HK-2 (cell line): ENCODE results near the gene PTGIS.

ENCODE experiments used
- DNase-seq: peaks from one replicate; pipeline ENCODE4 v3.0.0-alpha.2; 2018; ENCODE audit not compliant: unreplicated experiment

PTGIS gene

DNA sequence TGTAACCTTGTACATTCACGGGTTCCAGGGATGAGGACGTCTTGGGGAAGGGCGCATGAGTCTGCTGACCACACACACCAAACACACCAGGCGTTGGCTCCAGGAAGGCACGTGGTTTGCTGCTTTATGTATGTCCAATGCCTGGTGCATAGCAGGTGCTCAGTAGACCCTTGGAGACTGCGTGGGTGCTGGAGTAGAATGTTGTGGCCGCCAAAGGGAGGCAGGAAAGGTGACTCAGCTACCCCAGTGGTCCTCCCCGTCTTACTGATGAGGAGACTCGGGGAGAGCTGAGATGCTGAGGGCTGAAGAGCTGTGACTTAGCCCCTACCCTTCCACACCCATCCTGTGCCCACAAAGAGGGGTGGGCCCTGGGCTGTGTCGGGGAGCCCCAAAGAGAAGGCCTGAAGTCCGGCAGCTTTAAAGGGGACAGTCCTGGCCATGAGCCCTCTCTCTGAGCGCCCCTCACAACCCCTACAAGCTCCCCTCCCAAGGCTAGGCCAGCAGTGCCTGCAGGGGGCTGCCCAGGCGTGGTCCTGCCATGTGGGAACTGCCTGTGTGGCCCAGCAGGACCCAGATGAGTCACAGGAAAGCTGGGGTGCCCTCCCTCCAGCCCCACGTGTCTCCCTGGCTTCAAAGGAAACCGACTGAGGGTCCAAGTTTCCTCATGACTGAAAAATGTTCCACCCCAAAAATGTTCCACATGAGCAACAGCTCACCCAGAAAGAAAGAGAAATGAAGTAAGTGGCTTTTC is 28.0 kb upstream of the PTGIS start:
- DNase-seq, result peak; percentile 65

DNA sequence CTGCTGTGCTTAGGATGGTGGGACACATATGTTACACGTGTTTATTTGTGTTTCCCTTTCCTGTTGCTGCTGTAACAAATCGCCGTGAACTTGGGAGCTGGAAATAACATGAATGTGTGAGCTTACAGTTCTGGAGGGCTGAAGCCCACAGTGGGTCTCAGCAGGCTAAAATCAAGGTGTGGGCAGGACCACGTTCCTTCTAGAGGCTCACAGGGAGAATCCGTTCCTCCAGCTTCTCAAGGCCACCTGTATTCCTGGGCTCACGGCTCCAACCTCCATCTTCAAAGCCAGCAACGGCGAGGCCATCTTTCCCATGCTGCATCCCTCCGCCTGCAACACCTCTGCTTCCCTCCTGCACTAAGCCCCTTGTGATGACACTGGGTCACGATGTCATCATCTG is 27.4 kb upstream of the PTGIS start:
- DNase-seq, result no peak

DNA sequence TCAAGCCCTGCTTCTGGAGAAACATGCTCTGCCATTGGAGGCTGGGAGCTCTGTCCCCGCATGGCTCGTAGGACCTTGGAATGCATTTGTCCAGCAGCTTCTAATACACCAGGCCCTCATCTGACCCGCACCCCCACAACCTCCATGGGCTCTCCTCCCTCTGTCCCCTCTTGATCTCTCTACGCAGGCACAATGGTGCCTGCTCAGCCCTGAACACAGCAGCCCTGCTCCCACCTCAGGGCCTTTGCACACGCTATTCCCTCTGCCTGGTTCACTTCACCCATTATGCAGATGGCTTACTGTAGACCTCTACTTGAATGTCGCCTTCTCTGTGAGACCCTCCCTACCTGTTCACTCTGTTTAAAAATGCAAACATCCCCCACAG is 27.0 kb upstream of the PTGIS start:
- no peak for DNase-seq

DNA sequence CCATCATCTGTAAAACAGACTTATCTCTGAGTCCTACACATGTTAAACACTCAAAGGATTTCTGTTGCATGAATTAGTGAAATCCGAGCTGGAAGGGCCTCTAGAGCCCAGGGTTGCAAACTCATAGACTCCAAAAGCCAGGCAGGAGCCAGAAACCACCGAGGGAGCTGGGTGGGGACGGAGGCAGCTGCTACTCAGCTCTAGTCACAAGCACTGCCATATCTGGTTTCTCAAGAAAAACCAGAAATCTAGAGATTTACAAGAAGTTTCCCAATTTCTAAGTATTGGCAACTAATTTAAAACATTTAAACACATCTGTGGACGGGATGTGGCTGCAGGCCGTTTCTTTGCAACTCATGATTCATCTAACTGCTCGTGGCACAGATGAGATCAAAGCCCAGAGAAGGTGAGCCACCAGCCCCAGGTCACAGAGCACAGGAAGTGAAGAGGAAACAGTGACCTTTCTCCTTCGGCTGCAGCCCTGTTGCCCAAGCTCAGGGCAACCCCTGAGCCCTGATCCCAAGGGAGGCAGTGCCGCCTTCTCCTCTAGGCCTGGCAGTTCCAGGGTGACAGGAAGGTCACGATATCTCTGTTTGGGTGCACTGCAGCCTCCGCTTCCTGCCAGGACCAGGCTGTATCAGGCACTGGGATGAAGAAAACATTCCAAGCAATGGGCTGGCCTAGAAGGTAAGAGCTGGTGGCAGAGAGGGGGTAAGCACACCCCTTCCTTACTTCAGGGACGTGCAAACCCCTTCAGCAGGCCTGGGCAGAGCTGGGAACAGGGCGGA is 26.4 kb upstream of the PTGIS start:
- no peak for DNase-seq

DNA sequence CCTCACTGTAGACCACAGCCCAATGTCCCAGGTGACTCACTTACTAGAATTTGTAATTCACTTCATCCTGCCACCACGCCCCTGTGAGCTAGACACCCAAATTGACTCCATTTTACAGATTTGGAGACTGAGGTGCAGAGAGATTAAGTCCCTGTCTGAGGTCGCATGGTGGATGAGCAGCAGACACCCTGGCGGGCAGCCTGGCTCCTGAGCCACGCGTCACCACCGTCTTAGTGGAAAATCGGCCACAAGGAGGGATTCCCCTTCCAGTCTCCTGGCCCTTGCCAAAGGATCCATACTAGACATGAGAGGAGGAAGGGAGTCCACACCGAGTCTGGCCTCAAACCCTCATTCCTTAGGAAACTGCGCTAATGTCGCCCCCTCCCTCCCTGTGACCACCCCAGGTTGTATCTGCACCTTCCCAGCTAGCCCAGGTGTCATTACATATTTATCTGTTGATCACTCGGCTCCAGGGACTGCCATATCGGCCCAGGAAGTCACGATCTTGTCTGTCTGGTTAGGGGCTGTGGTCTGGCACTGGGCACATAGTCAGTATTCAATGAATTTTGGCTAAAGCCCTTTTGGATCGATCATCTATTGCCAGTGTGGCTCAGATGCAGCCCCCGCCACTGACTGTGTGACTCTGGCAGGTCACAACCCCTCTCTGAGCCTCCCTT is 25.7 kb upstream of the PTGIS start:
- no peak for DNase-seq

DNA sequence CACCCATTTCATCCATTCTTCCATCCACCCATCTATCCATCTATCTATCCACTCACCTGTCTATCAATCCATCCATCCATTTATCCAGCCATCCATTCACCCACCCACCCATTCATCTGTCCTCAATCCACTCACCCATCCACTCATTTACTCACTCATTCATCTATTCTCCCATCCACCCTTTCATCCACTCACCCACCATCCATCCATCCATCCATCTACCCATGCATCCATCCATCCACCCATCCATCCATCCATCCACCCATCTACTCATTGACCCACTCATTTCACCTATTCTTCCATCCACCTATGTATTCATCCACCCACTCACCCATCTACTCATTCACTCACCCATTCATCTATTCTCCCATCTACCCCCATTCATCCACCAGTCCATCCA is 24.2 kb upstream of the PTGIS start:
- DNase-seq, result no peak

DNA sequence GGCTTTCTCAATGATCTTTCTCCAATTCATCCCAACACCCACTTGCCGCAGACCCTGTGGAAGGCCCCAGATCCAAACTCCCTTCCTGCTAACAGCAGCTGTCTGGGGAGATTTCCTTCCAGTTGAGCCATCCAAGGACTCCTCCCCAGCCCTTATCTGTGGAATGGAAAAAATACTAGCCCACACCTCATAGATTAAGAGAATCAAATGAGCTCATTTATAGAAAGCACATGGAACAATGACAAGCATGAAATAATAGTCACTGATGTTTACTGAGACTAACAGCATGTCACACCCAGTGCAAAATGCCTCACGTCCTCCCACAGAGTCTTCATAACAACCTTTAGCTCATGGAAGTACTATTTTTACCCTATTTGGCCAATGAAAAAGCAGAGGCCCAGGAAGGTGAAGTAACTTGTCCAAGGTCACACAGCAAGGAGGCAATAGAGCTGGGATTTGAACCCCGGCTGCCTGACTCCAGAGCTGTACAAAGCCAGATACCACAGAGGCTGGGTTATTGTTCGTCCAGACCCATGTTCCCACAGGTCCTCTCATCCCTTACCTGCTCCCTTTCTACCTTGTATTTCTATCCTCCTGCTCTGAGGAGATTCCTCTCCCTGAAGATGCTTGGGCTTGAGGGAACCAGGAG is 23.4 kb upstream of the PTGIS start:
- DNase-seq, result no peak

DNA sequence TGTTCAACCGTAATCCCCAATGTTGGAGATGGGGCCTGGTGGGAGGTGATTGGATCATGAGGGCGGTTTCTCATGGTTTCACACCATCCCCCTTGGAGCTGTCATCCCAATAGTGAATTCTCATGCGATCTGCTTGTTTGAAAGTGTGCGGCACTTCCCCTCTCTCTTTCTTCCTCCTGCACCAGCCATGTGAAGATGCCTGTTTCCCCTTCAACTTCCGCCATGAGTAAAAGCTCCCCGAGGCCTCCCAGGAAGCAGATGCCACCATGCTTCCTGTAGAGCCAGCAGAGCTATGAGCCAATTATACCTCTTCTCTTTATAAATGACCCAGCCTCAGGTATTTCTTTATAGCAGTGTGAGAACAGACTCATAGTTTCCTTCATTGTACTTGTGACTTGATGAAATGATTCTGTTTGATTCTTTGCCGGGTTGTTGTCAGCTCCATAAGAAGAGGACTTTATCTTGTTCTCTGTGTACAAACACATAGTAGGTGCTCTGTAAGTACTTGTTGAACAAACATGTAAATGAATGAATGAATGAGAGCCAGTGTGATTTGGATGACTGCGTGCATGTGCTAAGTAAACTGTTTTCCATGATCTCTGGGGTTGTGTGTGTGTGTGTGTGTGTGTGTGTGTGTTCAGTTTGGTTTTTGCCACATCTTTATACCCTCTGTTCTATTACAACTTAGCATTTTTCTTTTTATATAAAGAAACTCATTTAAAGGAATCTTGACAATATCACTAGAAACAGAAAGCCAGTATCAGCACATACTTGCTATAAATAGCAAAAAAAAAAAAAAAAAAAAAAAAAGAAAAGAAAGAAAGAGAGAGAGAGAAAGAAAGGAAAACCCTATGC is 22.5 kb upstream of the PTGIS start:
- no peak for DNase-seq

DNA sequence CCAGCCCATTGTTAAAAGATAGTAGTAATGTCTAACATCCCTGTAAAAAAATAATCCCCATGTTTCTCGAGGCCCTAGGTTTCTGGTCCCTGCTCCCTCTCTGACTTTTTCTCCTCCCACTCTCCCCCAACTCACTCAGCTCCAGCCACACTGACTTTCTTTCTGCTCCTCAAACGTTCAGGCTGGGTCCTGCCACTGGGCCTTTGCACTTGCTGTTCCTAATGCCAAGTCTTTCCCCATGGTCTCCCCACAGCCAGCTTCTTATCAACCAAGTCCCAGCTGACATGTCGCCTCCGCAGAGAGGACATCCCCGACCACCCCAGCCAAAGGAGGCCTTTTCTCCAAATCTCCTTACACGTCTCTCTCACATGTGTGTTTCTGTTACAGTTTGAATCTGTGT is 21.8 kb upstream of the PTGIS start:
- no peak for DNase-seq

DNA sequence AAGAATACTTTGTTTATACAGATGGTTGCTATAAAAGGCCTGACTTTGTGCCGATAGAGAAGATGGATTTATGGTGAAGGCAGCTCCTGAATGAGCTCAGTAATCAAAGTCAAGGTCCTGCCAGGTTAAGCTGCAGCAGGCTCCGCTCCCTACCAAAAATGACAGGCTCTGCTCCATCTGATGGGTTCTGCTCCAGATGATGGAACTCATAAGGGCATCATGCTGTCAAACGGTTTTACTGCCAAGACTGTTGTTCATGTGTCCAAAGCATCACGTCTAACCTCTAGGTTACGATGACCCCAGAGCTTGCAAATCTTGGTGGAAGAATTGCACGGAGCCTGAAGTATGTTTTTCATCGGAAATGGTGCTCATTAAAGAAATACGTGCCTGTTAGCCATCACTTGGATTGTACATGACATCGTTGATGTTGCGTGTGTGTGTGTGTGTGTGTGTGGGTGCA is 19.2 kb upstream of the PTGIS start:
- no peak for DNase-seq

DNA sequence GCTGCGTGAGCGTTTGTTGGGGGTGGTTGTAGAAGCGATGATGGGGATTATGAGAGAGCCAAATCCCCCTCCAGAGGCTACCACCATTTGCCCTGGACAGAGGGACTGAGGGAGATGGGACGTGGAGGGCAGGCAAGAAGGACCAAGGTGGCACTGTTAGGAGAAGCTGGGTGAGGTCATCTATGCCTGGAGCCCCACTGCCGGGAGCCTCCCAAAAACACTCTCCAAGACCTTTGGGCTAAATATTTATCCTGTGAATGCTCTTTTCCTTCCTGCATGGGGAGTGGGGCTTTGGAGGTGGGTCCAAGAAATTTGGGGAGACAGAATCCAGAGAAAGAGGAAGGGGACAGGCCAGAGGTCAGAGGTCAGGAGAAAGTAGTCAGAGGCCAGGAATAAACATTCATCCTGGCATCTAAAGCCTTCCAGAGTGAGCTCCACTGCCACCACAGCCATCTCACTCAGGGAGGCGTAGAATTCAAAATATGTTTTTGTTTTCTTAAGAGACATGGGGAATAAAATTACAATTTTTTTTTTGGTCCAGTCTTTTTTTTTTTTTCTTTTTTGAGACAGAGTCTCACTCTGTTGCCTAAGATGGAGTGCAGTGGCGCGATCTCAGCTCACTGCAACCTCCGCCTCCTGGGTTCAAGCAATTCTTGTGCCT is 17.8 kb upstream of the PTGIS start:
- DNase-seq, result no peak

DNA sequence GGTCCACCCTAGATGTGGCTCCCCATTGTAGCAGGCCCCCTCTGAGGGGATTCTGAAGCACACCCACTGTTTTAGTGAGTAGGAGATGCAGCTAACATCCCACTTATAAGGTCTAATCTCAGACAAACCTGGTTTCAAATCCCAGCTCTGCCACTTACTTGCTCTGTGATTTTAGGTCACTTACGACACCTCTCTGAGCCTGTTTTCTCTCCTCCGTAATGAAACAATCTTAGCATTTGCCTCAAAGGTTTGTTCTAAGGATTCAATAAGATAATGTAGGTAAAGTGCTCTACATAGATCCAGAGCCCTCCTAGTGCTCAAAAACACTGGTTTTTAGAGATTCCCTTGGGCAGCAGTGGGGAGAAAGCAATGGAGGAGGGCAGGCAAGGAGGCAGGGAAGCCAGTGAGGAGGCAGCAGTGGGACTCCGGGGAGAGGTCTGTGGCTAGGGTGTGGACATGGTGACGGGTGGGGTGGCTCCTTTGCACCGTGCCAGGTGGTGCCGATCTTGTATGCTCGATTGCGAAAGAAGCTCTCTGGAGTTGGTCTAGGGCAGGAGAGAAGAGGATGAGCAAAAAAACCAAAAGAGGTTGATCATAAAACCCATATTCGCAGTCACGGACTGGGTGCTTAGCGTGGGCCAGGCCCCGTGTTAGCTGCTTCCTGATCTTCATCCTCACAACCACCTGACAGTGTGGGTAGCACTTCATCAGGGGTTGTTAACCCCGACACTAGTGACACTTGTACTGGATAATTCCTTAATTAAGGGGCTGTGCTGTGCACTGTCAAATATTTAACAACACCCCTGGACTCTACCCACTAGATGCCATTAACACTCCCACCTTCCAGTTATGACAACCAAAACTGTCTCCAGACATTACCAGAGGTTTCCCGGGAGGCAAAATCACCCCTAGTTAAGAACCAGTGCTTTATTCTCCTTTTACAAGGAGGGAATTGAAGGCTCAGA is 16.8 kb upstream of the PTGIS start:
- no peak for DNase-seq

DNA sequence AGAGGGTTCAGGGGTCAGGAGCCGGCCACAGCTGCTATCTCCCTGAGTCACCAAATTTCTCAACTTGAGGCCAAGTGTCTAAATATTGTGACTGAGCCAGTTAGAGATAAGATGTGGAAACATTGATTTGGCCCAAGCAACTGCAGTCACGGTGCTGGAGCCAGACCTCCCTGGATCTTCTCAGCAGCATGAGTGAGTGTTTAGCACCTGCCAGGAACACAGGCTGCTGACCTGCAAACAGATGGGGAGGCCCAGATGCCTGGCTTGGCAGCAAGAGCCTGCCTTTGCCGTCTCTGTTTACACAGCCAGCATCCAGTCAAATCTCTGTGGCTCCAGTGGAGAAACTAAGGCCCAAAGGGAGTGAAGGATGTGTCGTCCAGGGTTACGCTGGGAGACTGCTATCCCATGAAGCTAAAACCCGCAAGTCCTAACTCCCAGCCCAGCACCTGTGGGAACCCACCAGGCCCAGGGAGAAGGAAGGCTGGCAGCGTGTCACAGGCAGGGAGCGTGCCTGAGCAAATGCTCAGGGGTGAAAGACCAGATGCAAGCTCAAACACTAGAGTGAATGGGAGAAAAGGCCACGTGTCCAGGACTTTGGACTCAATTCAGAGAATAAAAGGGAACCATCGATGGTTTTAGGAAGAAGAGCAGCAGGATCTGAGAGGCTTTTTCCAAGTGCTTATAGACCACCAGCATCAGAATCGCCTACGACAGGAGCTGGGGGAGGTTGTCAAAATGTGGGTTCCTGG is 15.9 kb upstream of the PTGIS start:
- DNase-seq, result no peak

DNA sequence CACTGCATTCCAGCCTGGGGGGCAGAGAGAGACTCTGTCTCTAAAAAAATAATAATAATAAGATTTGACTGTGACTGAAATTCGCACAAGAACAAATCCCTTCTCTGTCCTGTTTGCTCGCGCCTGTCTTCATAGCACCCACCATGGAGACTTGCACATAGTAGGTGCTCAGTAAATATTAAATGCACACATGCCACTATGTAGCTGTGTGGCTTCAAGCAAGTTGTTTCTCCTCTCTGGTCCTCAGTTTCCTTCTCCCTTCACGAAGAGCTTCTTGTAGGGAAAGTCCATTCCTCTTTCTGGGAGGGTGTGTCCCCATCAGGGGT is 15.4 kb upstream of the PTGIS start:
- no peak for DNase-seq

DNA sequence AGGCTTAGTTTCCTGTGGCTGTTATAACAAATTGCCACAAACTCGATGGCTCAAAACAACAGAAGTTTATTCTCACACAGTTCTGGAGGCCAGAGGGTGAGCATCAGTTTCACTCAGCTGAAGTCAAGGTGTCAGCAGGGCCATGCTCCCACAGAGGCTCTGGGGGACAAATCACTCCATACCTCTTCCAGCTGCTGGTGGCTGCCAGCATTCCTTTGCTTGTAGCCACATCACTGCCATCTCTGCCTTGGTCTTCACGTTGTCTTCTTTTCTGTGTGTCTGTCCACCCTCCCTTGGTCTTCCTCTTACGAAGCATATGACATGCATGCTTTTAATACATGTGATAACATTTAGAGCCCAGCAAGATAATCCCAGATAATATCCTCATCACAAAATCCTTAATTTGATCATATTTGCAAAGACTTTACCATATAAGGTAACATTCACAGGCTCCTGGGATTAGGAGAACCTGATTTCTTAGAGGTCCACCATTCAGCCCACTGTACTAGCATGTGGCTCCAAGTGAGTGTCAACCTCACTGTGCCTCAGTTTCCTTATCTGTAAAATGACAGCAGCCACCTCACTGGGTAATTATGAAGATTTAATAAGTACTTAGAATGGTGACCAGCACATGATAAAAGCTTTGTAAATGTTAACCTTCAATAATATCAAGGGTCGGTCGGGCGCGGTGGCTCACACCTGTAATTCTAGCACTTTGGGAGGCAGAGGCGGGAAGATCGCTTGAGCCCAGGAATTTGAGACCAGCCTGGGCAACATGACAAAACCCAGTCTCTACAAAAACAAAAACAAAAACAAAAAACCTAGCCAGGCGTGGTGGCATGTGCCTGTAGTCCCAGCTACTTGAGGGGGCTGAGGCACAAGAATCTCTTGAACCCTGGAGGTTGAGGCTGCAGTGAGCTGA is 14.7 kb upstream of the PTGIS start:
- no peak for DNase-seq

DNA sequence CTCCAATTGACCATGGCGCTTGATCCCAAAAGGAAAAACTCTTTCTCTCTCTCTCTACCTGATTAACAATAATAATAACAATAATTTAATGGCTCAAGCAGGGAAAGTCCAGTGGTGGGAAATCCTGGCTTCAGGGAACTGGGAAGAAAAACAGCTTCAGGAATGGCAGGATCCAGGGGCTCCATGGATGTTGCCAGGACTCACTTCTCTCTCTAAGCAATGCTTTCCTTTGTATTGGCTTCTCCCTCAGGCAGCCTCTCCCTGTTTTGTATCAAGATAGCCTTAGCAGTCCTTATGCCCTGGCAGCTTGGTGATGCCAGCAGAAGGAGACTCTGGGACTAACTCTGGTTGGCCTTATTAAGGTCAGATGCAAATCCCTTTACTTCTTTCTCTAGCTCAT is 13.5 kb upstream of the PTGIS start:
- no peak for DNase-seq

DNA sequence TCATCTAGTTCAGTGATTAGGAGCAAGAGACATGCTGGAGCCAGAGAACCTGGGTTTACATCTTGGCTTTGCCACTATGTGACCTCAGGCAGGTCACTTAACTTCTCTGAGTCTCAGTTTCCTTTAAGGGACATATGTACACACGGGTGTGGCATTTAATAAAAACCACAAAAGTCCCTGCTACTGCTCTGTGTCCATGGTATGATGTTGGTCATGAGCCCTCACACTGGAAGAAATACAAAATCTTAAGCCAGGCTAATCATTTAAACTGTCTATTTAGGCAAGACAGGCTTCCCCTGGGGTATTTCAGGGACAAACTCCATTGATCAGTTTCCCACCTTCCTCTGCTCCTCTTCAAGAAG is 12.9 kb upstream of the PTGIS start:
- DNase-seq, result no peak
